KMS-11 (cell line): ENCODE results near the gene ZNF569.

Source experiments
- H2AFZ ChIP-seq: fragments of 200-600 bp; sonication (generic); 2 replicates; pipeline ENCODE4 v1.6.1; 2016; ENCODE audit warnings: antibody characterized with exemption, mixed run types, low read depth
- H3K27ac ChIP-seq: fragments of 200-600 bp; sonication (generic); 2 replicates; pipeline ENCODE4 v1.6.1; 2016; ENCODE audit warnings: mild to moderate bottlenecking, mixed run types
- H3K27me3 ChIP-seq: fragments of 200-600 bp; sonication (generic); 2 replicates; pipeline ENCODE4 v1.6.1; 2017; ENCODE audit warnings: mild to moderate bottlenecking, low read depth, mixed run types, moderate library complexity; ENCODE audit not compliant: insufficient read depth
- H3K36me3 ChIP-seq: fragments of 200-600 bp; sonication (generic); 2 replicates; pipeline ENCODE4 v1.6.1; 2017; ENCODE audit warnings: mild to moderate bottlenecking, mixed run types; ENCODE audit not compliant: insufficient read depth
- H3K4me1 ChIP-seq: fragments of 200-600 bp; sonication (generic); 2 replicates; pipeline ENCODE4 v1.6.1; 2016; ENCODE audit warnings: mild to moderate bottlenecking, low read depth, mixed run types; ENCODE audit not compliant: poor library complexity, severe bottlenecking
- H3K4me2 ChIP-seq: fragments of 200-600 bp; sonication (generic); 2 replicates; pipeline ENCODE4 v1.7.0; 2016; ENCODE audit warnings: mild to moderate bottlenecking, mixed run types
- H3K4me3 ChIP-seq: fragments of 200-600 bp; sonication (generic); IDR thresholded peaks from 2 replicates; pipeline ENCODE4 v1.6.1; 2017; ENCODE audit warnings: low read depth, low read length, mixed read lengths; ENCODE audit not compliant: insufficient read depth
- H3K79me2 ChIP-seq: fragments of 200-600 bp; sonication (generic); 2 replicates; pipeline ENCODE4 v1.6.1; 2016; ENCODE audit warnings: low read depth, mixed run types; ENCODE audit not compliant: insufficient read depth
- H3K9ac ChIP-seq: fragments of 200-600 bp; sonication (generic); 2 replicates; pipeline ENCODE4 v1.6.1; 2016; ENCODE audit warnings: mild to moderate bottlenecking, mixed run types
- H4K20me1 ChIP-seq: fragments of 200-600 bp; sonication (generic); 2 replicates; pipeline ENCODE4 v1.6.1; 2016; ENCODE audit warnings: mild to moderate bottlenecking, mixed run types; ENCODE audit not compliant: insufficient read depth
- CTCF ChIP-seq: fragments of 200-600 bp; sonication (generic); conservative IDR thresholded peaks from 2 replicates; pipeline ENCODE4 v1.6.1; 2017; ENCODE audit warnings: low read depth, mild to moderate bottlenecking, antibody characterized with exemption, low read length, moderate library complexity, mixed read lengths

Gene ZNF569

GRCh38 chr19:37467608-37468090, 405 bp upstream of the ZNF569 start:
- Histone ChIP-seq H3K79me2 (no peaks in the 10 kb centered on the region), H3K4me2 (no peak overlapping the region; the same call in 1 of the 2 replicates), H3K27ac (no peak overlapping the region), H3K4me3 (peak overlapping the region; percentile 31), H3K4me1 (no peaks in the 10 kb centered on the region), H3K36me3 (no peaks in the 10 kb centered on the region), H2AFZ (peak overlapping the region; percentile 73), H4K20me1 (no peaks in the 10 kb centered on the region), H3K9ac (no peak overlapping the region), H3K27me3 (no peaks in the 10 kb centered on the region)
- no peak for TF ChIP-seq CTCF

GRCh38 chr19:37466277-37466797, 907 bp downstream of the ZNF569 start:
- H3K4me2 ChIP-seq = peak overlapping the region; percentile 26; the same call in 1 of the 2 replicates
- H3K4me3 ChIP-seq = peak overlapping the region; percentile 31
- H4K20me1 ChIP-seq = no peaks in the 10 kb centered on the region

GRCh38 chr19:37452500-37453245, 14.6 kb downstream of the ZNF569 start:
- Histone ChIP-seq H3K4me2 (no peak overlapping the region), H3K9ac (no peak overlapping the region), H2AFZ (no peak overlapping the region), H3K4me1 (no peaks in the 10 kb centered on the region), H3K79me2 (no peaks in the 10 kb centered on the region), H4K20me1 (no peaks in the 10 kb centered on the region), H3K27me3 (no peaks in the 10 kb centered on the region), H3K27ac (no peak overlapping the region), H3K36me3 (no peaks in the 10 kb centered on the region), H3K4me3 (no peak overlapping the region)
- no peak for TF ChIP-seq CTCF

More at GRCh38 chr19:37466277-37466797, 907 bp downstream of the ZNF569 start:
- no peaks in the 10 kb centered on the region for H3K27me3 ChIP-seq
- no peaks in the 10 kb centered on the region for H3K36me3 ChIP-seq
- peak overlapping the region; percentile 73 for H2AFZ ChIP-seq
- H3K4me1 ChIP-seq = no peaks in the 10 kb centered on the region
- no peak for TF ChIP-seq CTCF
- 0 out of 2 replicates have a peak overlapping the region, but pooled peaks have one; percentile 23 for H3K27ac ChIP-seq
- H3K9ac ChIP-seq = no peak overlapping the region
- H3K79me2 ChIP-seq = no peaks in the 10 kb centered on the region

GRCh38 chr19:37413313-37414084, 53.7 kb downstream of the ZNF569 start:
- no peaks in the 10 kb centered on the region for H3K4me1 ChIP-seq
- no peak overlapping the region for H3K4me3 ChIP-seq
- H3K9ac ChIP-seq = no peak overlapping the region
- no peak for TF ChIP-seq CTCF
- H4K20me1 ChIP-seq = no peaks in the 10 kb centered on the region
- no peak overlapping the region for H3K4me2 ChIP-seq
- no peaks in the 10 kb centered on the region for H3K27me3 ChIP-seq
- no peaks in the 10 kb centered on the region for H3K79me2 ChIP-seq
- H2AFZ ChIP-seq = no peak overlapping the region
- H3K36me3 ChIP-seq = no peaks in the 10 kb centered on the region
- no peak overlapping the region for H3K27ac ChIP-seq
